22Rv1 (cell line): ENCODE results near the gene UTP11.

Experiments
- ZFX ChIP-seq: fragments of 450-650 bp; IDR thresholded peaks from 2 replicates; pipeline ENCODE4 v1.6.1; 2017; ENCODE audit warnings: antibody characterized with exemption, borderline replicate concordance
- TF ChIP-seq, protein P1 (sequence below): fragments of 450-650 bp; IDR thresholded peaks from 2 replicates; pipeline ENCODE4 v1.5.1; 2017; ENCODE audit warnings: mild to moderate bottlenecking

GRCh38 chr1:37995751-37996345 is 16.7 kb upstream of the UTP11 start:
- TF ChIP-seq, protein P1, sequence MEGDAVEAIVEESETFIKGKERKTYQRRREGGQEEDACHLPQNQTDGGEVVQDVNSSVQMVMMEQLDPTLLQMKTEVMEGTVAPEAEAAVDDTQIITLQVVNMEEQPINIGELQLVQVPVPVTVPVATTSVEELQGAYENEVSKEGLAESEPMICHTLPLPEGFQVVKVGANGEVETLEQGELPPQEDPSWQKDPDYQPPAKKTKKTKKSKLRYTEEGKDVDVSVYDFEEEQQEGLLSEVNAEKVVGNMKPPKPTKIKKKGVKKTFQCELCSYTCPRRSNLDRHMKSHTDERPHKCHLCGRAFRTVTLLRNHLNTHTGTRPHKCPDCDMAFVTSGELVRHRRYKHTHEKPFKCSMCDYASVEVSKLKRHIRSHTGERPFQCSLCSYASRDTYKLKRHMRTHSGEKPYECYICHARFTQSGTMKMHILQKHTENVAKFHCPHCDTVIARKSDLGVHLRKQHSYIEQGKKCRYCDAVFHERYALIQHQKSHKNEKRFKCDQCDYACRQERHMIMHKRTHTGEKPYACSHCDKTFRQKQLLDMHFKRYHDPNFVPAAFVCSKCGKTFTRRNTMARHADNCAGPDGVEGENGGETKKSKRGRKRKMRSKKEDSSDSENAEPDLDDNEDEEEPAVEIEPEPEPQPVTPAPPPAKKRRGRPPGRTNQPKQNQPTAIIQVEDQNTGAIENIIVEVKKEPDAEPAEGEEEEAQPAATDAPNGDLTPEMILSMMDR = no peak
- TF ChIP-seq ZFX = no peak
